Measurements from ENCODE around the gene ZRANB1. TPM values are rescaled to one million over a fixed set of nuclear protein-coding genes. Genes with fewer than 3 reads are reported as not detected.

The ZRANB1 gene
- total RNA-seq, 4 donors from 2014 or later = 51.2 to 91.1 (median 74.6) TPM

- ATAC-seq = no peak
These were observed 54.4 kb downstream of the ZRANB1 start for GRCh38 chr10:124996127-124996853.

GRCh38 chr10:124996854-124997215, 54.9 kb downstream of the ZRANB1 start:
- Histone ChIP-seq H3K27me3 (no peaks in the 10 kb centered on the region), H3K9me3 (no peaks in the 10 kb centered on the region), H3K4me3 (no peak overlapping the region), H3K4me1 (peaks cover 26 to 32% of the 10 kb centered on the region in 2 donors), H3K36me3 (peaks cover 0 to 58% of the 10 kb centered on the region in 2 donors), H3K27ac (no peak overlapping the region)
- ATAC-seq (no peak), DNase-seq (no peak)
- in situ Hi-C loops (cut with MboI; ENCODE audit: low sequenced_read_pairs in 4 of 4) = loop anchor here in 1 of 4 donors (10.0 kb wide), 1 partner anchor 58 kb away; no protein-coding TSS in a partner anchor
- TF ChIP-seq CTCF (IDR thresholded peaks at IDR 0.05 in 4 of 5, conservative IDR thresholded peaks at IDR 0.05 in 1 of 5) = no peak
- TF ChIP-seq POLR2A (IDR thresholded peaks at IDR 0.05) = no peak
- intact Hi-C loops (cut with DNase I; ENCODE audit: low total_unique reads) = no loop called here

More at GRCh38 chr10:124996127-124996853, 54.4 kb downstream of the ZRANB1 start:
- intact Hi-C loops (cut with DNase I; ENCODE audit: low total_unique reads) = no loop called here
- H3K4me3 ChIP-seq = no peak overlapping the region
- H3K4me1 ChIP-seq = peaks cover 28 to 32% of the 10 kb centered on the region in 2 donors
- peaks cover 0 to 62% of the 10 kb centered on the region in 2 donors for H3K36me3 ChIP-seq
- H3K27ac ChIP-seq = peak overlapping the region in 1 of 4 donors; percentile 33
- in situ Hi-C loops (cut with MboI; ENCODE audit: low sequenced_read_pairs in 4 of 4) = loop anchor here in 1 of 4 donors (10.0 kb wide), 1 partner anchor 59 kb away; no protein-coding TSS in a partner anchor
- TF ChIP-seq CTCF (IDR thresholded peaks at IDR 0.05 in 4 of 5, conservative IDR thresholded peaks at IDR 0.05 in 1 of 5) (no peak), POLR2A (IDR thresholded peaks at IDR 0.05) (no peak)
- no peaks in the 10 kb centered on the region for H3K27me3 ChIP-seq
- no peaks in the 10 kb centered on the region for H3K9me3 ChIP-seq
- no peak for DNase-seq

GRCh38 chr10:124997306-124997705, 55.4 kb downstream of the ZRANB1 start:
- Histone ChIP-seq H3K36me3 (peaks cover 0 to 62% of the 10 kb centered on the region in 2 donors), H3K9me3 (no peaks in the 10 kb centered on the region), H3K4me3 (no peak overlapping the region), H3K4me1 (peaks cover 30 to 34% of the 10 kb centered on the region in 2 donors), H3K27me3 (no peaks in the 10 kb centered on the region), H3K27ac (peak overlapping the region in 2 of 4 donors; percentile 17 to 72)
- DNase-seq = no peak
- no peak for ATAC-seq
- intact Hi-C loops (cut with DNase I; ENCODE audit: low total_unique reads) = no loop called here
- no peak for TF ChIP-seq CTCF (IDR thresholded peaks at IDR 0.05 in 4 of 5, conservative IDR thresholded peaks at IDR 0.05 in 1 of 5)
- no peak for TF ChIP-seq POLR2A (IDR thresholded peaks at IDR 0.05)
- in situ Hi-C loops (cut with MboI; ENCODE audit: low sequenced_read_pairs in 4 of 4) = loop anchor here in 1 of 4 donors (10.0 kb wide), 1 partner anchor 57 kb away; no protein-coding TSS in a partner anchor

GRCh38 chr10:124997771-124998623, 56.1 kb downstream of the ZRANB1 start:
- intact Hi-C loops (cut with DNase I; ENCODE audit: low total_unique reads) (no loop called here), in situ Hi-C loops (cut with MboI; ENCODE audit: low sequenced_read_pairs in 4 of 4) (loop anchor here in 1 of 4 donors (10.0 kb wide), 1 partner anchor 57 kb away; no protein-coding TSS in a partner anchor)
- no peaks in the 10 kb centered on the region for H3K27me3 ChIP-seq
- H3K27ac ChIP-seq = peak overlapping the region in 3 of 4 donors; percentile 17 to 72 (median 72)
- H3K36me3 ChIP-seq = peaks cover 0 to 64% of the 10 kb centered on the region in 2 donors
- TF ChIP-seq POLR2A (IDR thresholded peaks at IDR 0.05) (no peak), CTCF (IDR thresholded peaks at IDR 0.05 in 4 of 5, conservative IDR thresholded peaks at IDR 0.05 in 1 of 5) (no peak)
- no peaks in the 10 kb centered on the region for H3K9me3 ChIP-seq
- H3K4me3 ChIP-seq = no peak overlapping the region
- ATAC-seq (no peak), DNase-seq (peak in 1 of 2 donors; percentile 29)
- peaks cover 25 to 38% of the 10 kb centered on the region in 2 donors for H3K4me1 ChIP-seq
